Putamen (tissue), 1 donor: ENCODE data around the gene KCNG2.

Source experiments
- DNase-seq: peaks from one replicate; pipeline ENCODE4 v3.0.0-alpha.2; 2016; ENCODE audit warnings: low spot score

The KCNG2 gene

DNA sequence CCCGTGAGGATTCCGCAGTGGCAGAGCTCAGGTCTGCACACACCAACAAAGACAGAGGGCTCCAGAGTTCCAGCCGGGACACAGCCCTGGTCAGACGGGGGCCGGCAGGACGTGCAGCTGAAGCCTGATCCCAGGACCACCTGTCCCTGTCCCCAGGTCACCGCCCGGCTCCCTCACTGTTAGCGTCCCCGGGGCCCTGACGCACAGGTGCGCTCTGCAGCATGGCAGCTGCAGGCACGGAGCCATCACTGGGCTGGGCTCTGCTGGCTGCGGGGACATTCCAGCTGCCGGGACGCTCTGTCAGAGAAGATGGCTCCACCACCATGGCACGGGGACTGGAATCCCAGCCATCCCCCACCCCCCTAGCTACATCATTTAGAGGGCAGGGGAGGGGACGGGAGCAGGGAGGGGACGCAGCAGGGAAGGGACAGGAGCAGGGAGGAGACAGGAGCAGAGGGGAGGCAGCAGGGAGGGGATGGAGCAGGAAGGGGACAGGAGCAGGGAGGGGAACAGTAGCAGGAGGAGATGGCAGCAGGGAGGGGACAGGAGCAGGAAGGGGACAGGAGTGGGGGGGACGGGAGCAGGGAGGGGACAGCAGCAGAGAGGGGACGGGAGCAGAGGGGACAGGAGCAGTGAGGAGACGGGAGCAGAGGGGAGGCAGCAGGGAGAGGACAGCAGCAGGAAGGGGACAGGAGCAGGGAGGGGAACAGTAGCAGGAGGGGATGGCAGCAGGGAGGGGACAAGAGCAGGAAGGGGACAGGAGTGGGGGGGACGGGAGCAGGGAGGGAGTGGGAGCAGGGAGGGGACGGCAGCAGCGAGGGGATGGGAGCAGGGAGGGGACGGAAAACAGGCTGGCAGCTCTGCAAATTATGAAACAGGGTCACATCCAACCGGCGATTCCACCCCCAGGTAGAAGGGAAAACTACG is 113.9 kb downstream of the KCNG2 start:
- no peak for DNase-seq

DNA sequence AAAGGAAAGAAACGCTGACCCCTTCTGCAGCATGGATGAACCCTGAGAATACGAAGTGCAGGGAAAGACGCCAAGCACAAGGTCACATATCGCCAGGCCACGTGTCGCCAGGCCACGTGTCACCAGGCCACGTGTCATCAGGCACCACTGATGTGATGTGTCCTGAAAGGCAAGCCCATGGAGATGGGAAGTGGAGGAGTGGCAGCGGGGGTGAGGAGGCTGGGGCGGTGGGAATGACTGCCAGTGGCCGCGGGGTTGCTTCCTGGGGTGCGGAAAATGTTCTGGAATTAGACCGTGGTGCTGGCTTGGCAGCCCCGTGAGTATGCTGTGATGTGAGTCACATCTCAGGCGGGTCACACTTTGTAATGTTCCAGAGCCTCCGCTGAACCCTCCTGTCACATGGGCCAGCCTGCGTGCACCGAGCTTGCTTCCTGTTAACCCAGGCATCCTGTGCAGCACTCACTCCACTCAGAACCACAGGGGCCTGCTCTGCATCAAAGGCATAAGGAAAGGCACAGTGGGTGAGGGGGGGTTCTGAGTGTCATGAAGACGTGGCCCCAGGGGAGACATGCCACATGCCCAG is 114.8 kb downstream of the KCNG2 start:
- peak; percentile 73 for DNase-seq

- DNase-seq: peak; percentile 82
Measured at GRCh38 chr18:79912994-79913831, 115.5 kb downstream of the KCNG2 start.

GRCh38 chr18:79914614-79915160 is 116.9 kb downstream of the KCNG2 start:
- DNase-seq: no peak

DNA sequence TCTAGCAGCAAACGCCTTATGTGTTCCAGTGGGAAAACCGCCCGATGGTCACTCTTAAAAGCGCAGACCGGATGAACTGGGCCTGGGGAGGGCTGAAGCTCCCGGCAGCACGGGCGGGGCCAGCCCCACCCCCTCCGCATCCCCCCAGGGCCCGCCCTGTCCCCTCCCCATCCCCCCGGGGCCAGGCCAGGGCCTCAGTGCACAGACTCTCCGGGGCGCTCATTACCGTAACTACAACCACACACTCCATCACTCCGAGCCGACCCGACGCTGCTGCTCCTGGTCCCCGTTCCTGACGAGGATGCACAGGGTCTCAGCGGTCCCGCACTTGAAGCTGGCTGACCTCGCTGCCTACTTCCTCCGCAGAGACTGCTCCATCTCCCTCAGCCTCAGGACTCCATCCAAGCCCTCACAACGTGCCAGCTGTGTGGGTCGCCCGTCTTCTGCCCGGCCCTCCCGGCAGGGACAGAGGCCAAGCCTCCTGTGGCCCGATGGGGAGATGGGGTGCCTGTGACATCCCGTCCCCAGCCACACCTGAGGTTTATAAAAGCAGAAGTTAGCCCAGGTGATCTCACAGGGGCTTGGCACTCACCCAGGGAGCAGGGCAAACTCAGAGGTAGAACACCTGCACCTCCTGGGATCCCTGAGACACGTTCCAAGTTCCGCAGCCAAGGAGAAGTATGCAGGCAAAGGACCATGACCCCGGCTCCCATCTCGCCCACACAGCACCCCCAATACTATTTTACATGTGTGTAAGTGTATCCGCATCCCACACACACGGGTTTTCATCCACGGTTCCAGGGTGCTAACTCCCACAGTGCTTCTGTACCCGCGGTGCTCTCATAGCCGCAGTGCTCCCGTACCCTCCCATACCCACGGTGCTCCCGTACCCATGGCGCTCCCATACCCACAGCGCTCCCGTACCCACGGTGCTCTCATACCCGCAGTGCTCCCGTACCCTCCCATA is 117.7 kb downstream of the KCNG2 start:
- no peak for DNase-seq

DNA sequence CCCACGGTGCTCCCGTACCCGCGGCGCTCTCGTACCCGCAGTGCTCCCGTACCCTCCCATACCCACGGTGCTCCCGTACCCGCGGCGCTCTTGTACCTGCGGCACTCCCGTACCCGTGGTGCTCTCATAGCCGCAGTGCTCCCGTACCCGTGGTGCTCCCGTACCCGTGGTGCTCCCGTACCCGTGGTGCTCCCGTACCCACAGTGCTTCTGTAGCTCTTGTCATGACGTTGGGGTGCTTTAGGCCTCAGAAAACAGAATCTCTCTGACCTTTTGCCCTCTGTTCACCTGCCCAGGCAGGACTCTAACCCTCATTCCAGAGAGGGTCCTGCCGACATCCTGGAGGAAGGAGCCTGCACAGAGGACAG is 118.4 kb downstream of the KCNG2 start:
- no peak for DNase-seq

DNA sequence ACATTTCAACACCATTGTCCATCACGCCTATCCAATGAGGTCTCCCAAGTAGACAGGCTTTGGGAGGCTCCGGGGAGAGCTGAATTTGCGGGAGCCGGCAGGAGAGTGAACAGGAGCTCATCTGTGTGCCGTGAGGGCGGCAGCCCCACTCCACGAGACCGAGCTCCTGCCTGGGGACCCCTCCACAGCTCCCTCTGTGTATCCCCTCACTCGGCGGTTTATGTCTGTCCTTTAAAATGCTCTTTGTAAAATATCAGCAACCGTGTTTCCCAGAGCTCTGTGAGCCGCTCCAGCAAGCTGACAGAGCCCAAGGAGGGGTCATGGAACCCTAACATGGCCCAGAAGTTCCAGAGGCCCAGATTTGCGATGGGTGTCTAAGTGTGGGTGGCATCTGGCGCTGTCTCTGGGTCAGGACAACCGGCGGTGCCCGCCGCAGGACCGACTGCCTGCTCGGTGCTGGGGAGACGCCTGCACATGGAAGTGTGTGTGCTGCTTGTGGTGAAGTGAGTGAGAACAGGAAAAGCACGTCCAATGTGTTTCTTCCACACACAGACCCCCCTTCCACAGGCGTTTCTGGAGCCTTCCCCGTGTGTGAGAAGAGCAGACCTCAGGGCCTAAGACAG is 118.9 kb downstream of the KCNG2 start:
- no peak for DNase-seq

DNA sequence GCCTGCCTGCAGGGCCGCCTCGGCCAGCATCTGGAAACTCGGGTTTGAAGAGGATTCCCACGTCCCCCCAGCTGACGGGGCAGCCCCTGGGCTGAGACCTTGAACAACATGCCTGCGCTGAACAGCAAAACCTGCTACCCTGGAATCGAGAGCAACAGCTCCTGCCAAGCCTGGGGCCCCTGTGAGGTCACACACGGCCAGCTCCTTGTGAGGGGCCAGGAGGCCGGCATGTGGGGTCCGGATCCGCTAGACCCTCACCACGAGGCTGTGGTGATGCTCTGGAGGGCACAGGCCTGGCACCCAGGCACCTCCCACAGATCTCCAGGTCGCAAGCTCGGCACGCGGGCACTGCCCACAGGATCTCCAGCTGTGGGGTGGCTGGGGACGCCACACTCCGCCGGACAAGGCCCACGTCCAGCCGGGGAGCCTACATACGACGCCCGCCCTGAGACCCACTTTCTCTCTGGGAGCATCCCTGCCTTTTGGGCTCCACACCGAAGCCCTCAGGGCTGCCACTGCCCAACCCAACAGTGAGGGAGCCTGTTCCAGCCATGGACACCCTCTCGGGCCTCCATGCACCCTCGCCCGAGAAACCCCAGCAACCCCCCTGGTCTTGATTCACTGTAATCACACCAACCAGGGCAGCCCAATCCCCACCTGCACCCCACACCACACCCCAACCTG is 119.6 kb downstream of the KCNG2 start:
- DNase-seq: no peak

GRCh38 chr18:79917853-79918614 is 120.3 kb downstream of the KCNG2 start:
- DNase-seq: no peak

DNA sequence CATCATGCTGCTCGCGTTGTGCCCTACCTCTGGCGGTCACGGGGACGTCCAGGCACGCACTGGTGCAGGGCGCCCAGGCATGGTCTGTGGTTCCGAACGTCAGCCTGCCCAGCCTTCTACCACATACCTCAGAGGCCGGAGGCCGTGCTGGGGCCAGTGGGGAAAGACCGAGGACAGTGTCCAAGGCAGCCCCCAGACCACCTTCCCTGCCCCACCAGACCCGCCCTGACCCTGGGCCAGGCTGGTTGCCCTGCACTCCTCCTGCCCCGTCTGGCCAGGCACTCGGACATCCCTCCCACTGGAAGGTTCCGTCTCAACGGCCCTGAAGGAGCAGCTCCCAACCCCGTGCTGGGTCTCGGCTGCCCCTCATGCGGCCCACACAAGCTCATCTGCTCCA is 120.9 kb downstream of the KCNG2 start:
- DNase-seq: no peak

GRCh38 chr18:79919089-79919488 is 121.4 kb downstream of the KCNG2 start:
- DNase-seq: no peak

DNA sequence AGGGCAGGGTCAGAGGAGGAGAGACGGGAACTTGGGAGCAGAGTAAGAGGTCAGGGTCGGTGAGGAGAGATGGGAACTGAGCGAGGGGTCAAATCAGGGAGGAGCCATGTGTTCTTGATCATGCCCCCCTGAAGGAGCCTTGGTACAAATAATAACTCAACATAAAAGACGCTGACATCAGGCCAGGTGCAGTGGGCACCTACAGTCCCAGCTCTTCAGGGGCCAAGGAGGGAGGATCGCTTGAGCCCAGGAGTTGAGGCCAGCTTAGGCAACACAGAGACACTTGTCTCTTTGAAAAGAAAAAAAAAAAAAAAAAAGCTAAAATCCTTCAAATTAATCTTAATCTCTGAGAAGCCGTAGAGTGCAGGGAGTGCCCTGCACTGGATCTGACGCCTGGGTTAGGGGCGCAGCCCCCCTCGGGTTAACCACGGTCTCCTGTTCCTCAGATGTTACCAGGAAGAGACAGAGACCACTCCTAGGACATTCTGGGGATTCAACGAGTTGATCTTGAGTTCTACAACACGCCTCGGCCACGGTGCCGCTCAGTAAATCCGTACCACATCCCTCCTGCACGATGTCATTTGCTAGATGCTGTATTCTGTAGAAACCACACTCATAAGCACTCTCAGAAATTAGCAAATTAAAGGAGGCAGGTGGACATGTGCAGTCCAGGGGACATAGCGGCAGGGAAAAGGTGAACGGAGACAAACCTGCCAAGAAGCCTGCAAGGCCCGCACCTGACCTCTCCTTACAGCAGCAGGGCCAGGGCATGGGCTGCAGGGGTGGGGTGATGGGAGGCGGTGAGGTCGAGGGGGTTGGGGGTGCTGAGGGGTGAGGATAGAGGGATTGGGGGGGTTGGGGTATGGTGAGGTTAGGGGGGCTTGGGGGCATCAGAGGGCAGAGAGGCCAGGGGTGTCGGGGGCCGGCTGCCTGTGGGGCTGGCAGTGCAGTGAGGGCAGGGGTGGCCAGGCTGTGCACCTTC is 124.5 kb downstream of the KCNG2 start:
- no peak for DNase-seq

DNA sequence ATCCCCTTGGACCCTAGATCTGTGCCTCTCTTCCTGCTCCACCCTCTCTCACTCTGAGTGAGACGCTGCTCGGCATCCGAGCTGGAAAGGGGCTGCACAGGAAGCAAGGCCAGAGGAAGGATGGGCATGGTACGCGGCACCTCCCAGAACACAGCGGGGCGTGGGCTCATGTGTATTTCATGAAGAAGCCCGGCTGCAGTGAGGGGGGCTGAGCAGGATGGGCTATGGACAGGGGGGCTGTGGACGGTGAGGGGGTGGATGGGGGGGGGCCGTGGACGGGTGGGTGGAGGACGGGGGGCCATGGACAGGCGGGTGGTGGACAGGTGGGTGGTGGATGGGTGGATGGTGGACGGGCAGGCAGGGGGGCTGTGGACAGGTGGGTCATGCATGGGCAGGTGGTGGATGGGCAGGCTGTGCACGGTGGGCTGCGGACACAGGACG is 125.3 kb downstream of the KCNG2 start:
- DNase-seq: no peak

DNA sequence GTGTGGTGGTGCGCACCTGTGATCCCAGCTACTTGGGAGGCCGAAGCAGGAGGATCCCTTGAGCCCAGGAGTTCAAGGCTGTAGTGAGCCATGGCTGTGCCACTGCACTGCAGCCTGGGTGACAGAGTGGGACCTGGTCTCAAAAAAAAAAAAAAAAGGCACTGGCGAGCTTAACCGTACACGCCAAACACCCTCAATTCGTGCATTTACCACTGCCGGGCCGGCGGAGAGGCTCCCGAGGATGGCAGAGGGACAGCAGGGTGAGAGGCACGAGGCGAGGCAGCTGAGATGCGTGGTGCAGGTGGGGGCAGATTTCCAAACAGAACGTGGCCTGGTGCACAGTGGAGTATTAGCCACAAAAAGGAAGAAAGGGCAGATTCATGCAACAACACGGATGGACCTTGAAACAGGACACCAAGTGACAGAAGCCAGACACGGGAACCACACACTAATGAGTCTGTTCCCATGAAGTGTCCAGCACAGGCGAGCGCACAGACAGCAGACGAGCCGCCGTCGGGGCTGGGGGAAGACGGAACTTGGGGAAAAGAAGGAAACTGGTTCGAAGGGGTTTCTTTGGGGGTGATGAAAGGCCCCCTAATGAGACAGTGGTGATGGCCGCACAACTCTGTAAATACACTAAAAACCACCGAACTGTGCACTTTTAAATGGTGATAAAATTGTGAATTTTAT is 126.3 kb downstream of the KCNG2 start:
- no peak for DNase-seq

DNA sequence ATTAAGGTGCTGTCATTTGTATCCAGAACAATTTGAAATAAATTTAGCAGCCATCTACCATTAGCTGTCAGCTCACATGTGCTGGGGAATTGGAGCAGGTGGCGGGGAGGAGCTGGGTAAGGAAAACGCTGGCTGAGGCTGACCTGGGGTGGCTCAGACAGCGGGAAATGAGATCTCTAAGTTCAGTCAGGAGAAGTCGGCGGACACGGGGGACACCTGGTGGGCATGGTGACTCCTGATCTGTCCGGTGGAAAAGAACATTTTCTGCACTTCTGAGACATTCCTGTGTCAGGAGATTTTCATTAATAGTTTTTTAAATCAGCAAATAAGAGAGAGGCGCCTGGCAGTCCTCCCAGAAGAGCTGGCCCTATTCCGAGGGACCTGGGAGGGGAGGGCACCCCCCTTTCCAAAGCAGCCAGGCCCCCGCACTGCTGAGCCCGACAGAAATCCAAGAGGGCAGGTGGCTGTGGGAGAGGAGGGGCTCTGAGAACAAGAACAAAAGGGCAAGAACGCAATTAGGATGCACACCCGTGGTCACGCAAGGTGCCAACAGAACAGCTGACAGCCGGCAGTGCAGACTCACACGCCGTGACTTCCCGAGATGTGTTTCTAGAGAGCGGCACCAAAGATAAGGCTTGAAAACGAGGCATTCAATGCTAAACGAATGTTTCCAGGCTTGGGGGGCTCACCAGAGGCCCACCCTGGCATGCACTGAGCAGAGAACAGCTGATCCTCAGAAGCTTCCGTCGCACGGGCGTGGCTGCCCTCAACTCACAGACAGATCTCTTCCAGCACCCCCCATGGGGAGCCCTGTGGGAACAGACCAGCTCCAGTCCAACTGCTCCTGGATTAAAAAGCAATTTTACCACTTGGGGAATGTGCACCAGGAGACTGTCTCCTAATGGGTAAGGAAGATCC is 127.3 kb downstream of the KCNG2 start:
- DNase-seq: peak; percentile 69

GRCh38 chr18:79926306-79926705 is 128.6 kb downstream of the KCNG2 start:
- no peak for DNase-seq
